ENCODE measurements around the gene MRPS27.

DNA sequence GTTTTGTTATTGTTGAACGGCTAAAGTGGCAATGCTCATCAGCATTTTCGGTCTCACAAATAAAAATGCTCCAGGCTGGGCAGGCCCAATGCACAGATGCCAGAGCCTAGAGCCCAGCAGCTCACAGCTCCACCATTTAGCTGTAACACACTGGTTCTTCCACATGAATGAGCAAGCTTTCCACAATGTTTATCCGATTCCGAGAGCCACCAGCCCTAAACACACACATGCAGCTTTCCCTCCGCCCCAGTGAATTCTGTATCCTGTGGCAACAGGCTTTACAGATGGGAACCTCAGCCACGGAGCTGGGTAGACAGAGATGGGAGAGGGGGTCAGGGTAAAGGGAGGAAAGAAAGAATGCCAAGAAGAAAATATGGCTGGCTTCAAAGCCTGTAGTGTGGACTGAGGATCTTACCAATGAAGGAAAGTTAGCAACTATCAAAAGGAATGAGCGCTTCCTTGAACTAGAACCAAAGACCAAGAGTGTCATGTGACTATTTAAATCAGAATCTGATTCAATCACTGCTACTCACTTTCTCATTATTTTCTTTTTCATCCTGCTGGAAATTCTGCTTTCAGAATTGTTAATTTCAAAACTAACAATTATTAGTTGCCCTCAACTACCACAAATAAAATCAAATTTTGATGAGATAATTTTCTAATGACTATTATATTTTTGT, 77.1 kb downstream of the MRPS27 start:
- no peak for TF ChIP-seq POLR2AphosphoS5 (IDR thresholded peaks at IDR 0.05; ENCODE audit: borderline replicate concordance, low read depth, low read length)
- no peak for TF ChIP-seq EZH2 (IDR thresholded peaks at IDR 0.05)
